Measurements from ENCODE around the gene TBC1D5. TPM values are rescaled to one million over a fixed set of nuclear protein-coding genes. Genes with fewer than 3 reads are reported as not detected.

The TBC1D5 gene
- total RNA-seq, 1 experiment from 2014 or later, result 33.9 TPM

- no peak overlapping the region for H3K9ac ChIP-seq (ENCODE audit: low read length)
- H3K27ac ChIP-seq (ENCODE audit: low read depth, low read length), result no peak overlapping the region
- H3K9me2 ChIP-seq (ENCODE audit: insufficient read depth), result no peaks in the 10 kb centered on the region
- DNase-seq (ENCODE audit: low read depth, low spot score), result no peak
- no peak overlapping the region for H3K4me2 ChIP-seq (ENCODE audit: low read length)
- BruUV-seq (replicated peaks), result no TSS peak
- no peak for ATAC-seq
- CTCF ChIA-PET, result interaction anchor here (0.5 to 1.6 kb wide), 3 partner anchors 23 to 55 kb away, joined by 3 to 8 read pairs (median 4); partner anchors contain the start of gene TBC1D5
- H3K27me3 ChIP-seq (ENCODE audit: insufficient read depth, low read length), result no peaks in the 10 kb centered on the region
- peaks cover 0 to under 1% of the 10 kb centered on the region in 2 experiments; a peak in 2 of 4 replicates for H3K4me1 ChIP-seq (ENCODE audit: control insufficient read depth in 1 of 2, insufficient read depth in 2 of 2, low read length in 2 of 2)
- 0 out of 2 replicates have a peak, but pooled peaks cover 3% of the 10 kb centered on the region for H4K20me1 ChIP-seq (ENCODE audit: insufficient read depth)
- no peak overlapping the region for H3K4me3 ChIP-seq (replicated peaks in 1 of 2; ENCODE audit: low read depth in 1 of 2, low read length in 2 of 2)
- POLR2A ChIA-PET, result no interaction called here
- TF ChIP-seq RAD21 (IDR thresholded peaks at IDR 0.05; ENCODE audit: low read depth), result no peak
- TF ChIP-seq CBX3 (IDR thresholded peaks at IDR 0.05; ENCODE audit: low read depth), result no peak
- TF ChIP-seq JUND (IDR thresholded peaks at IDR 0.05), result no peak
- no peak for TF ChIP-seq EGR1 (IDR thresholded peaks at IDR 0.05; ENCODE audit: low read depth)
- TF ChIP-seq ZBTB33 (IDR thresholded peaks at IDR 0.05; ENCODE audit: extremely low read depth, insufficient replicate concordance, low read length), result no peak
- no peak for TF ChIP-seq SIN3A (IDR thresholded peaks at IDR 0.05; ENCODE audit: low read depth)
- no peak for TF ChIP-seq YY1 (IDR thresholded peaks at IDR 0.05; ENCODE audit: extremely low read depth, insufficient replicate concordance, low read depth, low read length)
- peaks cover 50% of the 10 kb centered on the region for H3K79me2 ChIP-seq (ENCODE audit: insufficient read depth, low read length)
- intact Hi-C loops (cut with micrococcal nuclease), result loop anchor here (5.0 to 10.0 kb wide), 2 partner anchors 143 to 430 kb away; no protein-coding TSS in a partner anchor
- RAD21 ChIA-PET (ENCODE audit: low non-redundant PET in 1 of 2, low total read pairs in 2 of 2, uncharacterized antibody in 2 of 2, unreplicated experiment in 2 of 2), result no interaction called here
- no peak overlapping the region for H2AFZ ChIP-seq (ENCODE audit: low read depth, low read length, poor library complexity, severe bottlenecking)
- H3K9me3 ChIP-seq (ENCODE audit: control insufficient read depth in 1 of 2, insufficient read depth in 1 of 2, low read depth in 1 of 2, low read length in 2 of 2), result no peaks in the 10 kb centered on the region
- H3K36me3 ChIP-seq (ENCODE audit: control insufficient read depth in 1 of 2, insufficient read depth in 2 of 2, low read length in 2 of 2), result no peaks in the 10 kb centered on the region
Measured at GRCh38 chr3:17687566-17687965, 54.9 kb downstream of the TBC1D5 start.

- no peaks in the 10 kb centered on the region for H3K9me3 ChIP-seq (ENCODE audit: control insufficient read depth in 1 of 2, insufficient read depth in 1 of 2, low read depth in 1 of 2, low read length in 2 of 2)
- POLR2A ChIA-PET, result no interaction called here
- H3K27ac ChIP-seq (ENCODE audit: low read depth, low read length), result no peak overlapping the region
- intact Hi-C loops (cut with micrococcal nuclease), result loop anchor here (5.0 to 10.0 kb wide), 2 partner anchors 142 to 429 kb away; no protein-coding TSS in a partner anchor
- ATAC-seq (peak; percentile 84), DNase-seq (ENCODE audit: low read depth, low spot score) (peak; percentile 16)
- RAD21 ChIA-PET (ENCODE audit: low non-redundant PET in 1 of 2, low total read pairs in 2 of 2, uncharacterized antibody in 2 of 2, unreplicated experiment in 2 of 2), result no interaction called here
- no peak overlapping the region for H3K4me3 ChIP-seq (replicated peaks in 1 of 2; ENCODE audit: low read depth in 1 of 2, low read length in 2 of 2)
- no peak overlapping the region for H3K9ac ChIP-seq (ENCODE audit: low read length)
- H2AFZ ChIP-seq (ENCODE audit: low read depth, low read length, poor library complexity, severe bottlenecking), result no peak overlapping the region
- H3K4me1 ChIP-seq (ENCODE audit: control insufficient read depth in 1 of 2, insufficient read depth in 2 of 2, low read length in 2 of 2), result no peaks in the 10 kb centered on the region
- no peaks in the 10 kb centered on the region for H3K36me3 ChIP-seq (ENCODE audit: control insufficient read depth in 1 of 2, insufficient read depth in 2 of 2, low read length in 2 of 2)
- H3K9me2 ChIP-seq (ENCODE audit: insufficient read depth), result no peaks in the 10 kb centered on the region
- H3K79me2 ChIP-seq (ENCODE audit: insufficient read depth, low read length), result peaks cover 50% of the 10 kb centered on the region
- BruUV-seq (replicated peaks), result no TSS peak
- H4K20me1 ChIP-seq (ENCODE audit: insufficient read depth), result 0 out of 2 replicates have a peak, but pooled peaks cover 3% of the 10 kb centered on the region
- H3K27me3 ChIP-seq (ENCODE audit: insufficient read depth, low read length), result no peaks in the 10 kb centered on the region
- CTCF ChIA-PET, result interaction anchor here (1.6 kb wide), 1 partner anchor 56 kb away, joined by 4 read pairs; the partner anchor contains the start of gene TBC1D5
- H3K4me2 ChIP-seq (ENCODE audit: low read length), result no peak overlapping the region
- TF ChIP-seq TCF7L2 (IDR thresholded peaks at IDR 0.05; ENCODE audit: borderline replicate concordance, extremely low read depth, insufficient read depth, insufficient read length) (no peak), EGR1 (IDR thresholded peaks at IDR 0.05; ENCODE audit: low read depth) (no peak), CBX3 (IDR thresholded peaks at IDR 0.05; ENCODE audit: low read depth) (no peak), ZBTB33 (IDR thresholded peaks at IDR 0.05; ENCODE audit: extremely low read depth, insufficient replicate concordance, low read length) (no peak), CTCF (IDR thresholded peaks at IDR 0.05 in 2 of 3, conservative IDR thresholded peaks at IDR 0.05 in 1 of 3; ENCODE audit: borderline replicate concordance in 1 of 3, insufficient read depth in 1 of 3, low read depth in 2 of 3, low read length in 2 of 3) (peak; percentile 40 to 56 (median 48); a peak in 4 of 6 replicates), RAD21 (IDR thresholded peaks at IDR 0.05; ENCODE audit: low read depth) (peak; percentile 72)
Measured at GRCh38 chr3:17686613-17687012, 55.8 kb downstream of the TBC1D5 start.

All from HCT116 (cell line).